GM21367 (cell line): ENCODE results near the gene ZNF827.

Source experiments
- ATAC-seq: cut with Tn5 transposase; IDR thresholded peaks from one replicate; pipeline ENCODE4 v1.9.1; 2021; ENCODE audit not compliant: unreplicated experiment

ZNF827 gene

GRCh38 chr4:145868637-145869409, 69.8 kb downstream of the ZNF827 start:
- peak; percentile 53 for ATAC-seq

DNA sequence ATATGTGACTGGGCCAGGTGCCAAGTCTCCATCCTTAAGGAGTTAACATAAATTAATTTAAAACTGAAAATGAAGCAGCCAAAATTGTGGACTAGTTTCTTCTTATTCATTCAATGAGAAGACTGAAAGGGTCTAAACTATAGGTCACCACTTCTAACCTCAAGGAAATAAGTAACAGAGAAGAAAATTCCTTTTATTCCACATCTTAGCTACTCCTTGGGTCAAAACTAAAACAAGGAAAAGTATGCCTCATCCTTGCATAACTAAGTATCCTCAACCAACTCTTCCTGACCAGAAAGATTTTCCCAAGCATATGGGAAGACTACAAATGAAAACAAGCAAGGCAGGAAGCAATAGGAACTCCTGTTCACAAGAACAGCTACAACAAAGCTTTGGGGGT, 71.2 kb downstream of the ZNF827 start:
- no peak for ATAC-seq

GRCh38 chr4:145866991-145867390, 71.6 kb downstream of the ZNF827 start:
- ATAC-seq = no peak

GRCh38 chr4:145865274-145865941, 73.2 kb downstream of the ZNF827 start:
- no peak for ATAC-seq

DNA sequence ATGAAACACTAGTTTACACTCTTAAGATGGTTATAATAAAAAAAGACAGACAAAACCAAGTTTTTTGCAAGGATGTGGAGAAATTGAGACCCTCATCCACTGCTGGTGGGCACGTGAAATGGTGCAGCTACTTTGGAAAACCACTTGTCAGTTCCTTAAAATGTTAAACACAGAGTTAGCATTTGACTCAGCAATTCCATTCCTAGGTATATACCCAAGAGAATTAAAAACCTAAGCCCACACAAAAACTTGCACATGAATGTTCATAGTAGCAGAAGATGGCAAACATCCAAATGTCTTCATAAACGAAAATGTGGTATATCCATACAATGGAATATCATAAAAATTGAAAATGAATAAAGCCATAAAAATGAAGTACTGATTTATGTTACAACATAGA, 75.4 kb downstream of the ZNF827 start:
- no peak for ATAC-seq

DNA sequence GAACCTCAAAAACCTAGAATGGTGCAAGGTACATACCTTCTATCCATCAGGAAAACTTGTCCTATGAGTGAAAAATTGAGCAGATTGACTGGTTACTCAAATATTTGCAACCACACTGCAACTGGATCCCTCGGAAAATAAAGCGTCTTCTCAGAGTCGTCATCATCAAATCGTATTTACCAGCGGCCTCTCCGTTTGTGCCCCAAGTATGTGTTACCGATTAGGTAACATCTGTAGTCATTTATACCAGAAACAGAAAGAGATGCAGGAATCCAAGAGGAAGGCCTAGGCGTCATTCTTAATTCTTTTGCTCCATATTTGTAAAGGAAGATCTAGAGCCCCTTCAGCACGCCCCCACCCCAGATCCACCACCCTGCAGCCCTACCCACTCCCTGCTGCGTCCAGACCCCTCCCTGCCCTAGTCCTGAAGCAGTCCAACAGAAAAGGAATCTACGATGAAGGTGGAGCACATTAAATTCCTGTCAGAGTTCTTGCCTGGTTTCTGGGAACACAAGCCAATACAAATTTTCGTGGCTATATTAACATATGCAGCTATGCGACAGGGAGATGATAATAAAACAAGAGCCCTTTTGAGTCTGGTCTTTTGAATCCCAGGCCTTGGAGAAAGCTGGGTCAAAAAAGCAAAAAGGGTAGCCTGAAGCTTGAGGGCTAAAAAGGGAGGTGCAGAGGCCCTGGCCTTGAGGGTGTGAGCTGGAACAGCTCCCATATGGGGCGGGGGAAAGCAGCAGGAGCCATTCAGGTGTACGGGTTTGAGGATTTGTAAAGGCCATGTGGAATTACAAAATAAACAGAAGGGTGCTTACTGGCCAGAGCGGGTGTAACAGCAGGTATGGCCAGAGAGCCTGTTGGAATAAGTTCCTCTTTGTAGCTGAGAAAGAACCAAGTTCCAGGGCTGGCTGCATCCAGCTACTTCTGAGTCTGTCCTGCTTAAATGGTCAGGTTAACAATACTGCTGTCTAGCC, 77.0 kb downstream of the ZNF827 start:
- no peak for ATAC-seq

DNA sequence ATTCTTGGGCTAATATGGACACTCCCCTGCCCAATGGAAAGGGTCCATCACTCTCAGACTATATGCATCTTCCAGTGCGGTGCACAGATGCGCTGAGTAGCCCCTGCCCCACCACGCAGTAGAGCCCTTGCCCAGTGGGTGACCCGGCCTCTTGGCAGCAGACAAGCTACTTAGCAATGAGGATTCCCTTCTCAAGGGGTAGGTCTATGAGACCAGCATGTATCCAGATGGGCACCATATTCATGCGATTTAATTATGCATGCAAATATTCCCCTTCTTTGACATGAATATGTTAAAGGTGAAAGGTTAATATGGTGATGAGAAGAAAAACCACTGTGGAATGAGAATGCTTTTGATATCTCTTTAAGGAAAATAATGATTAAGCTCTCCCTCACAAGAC, 77.7 kb downstream of the ZNF827 start:
- no peak for ATAC-seq

GRCh38 chr4:145860446-145860845, 78.2 kb downstream of the ZNF827 start:
- no peak for ATAC-seq

DNA sequence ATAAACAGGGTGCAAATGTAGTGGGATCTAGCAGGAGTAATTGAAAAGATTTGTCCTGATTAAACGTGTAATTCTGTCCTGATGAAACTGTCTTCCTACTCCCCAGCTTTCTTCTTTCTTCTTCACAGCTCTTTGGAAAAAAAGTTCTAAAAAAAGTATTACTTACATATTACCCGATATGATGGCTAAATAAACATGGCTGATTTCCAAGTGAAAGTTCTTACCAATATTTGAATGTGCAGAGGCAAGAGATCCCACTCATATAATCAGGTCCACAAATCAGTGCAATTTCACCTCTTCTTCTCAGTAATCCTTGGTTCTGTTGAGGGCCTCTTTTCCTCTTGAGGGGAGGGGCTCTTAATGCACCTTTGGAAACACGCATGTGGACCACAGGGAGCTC, 78.7 kb downstream of the ZNF827 start:
- ATAC-seq = no peak

- ATAC-seq = no peak
Measured at GRCh38 chr4:145859426-145859825, 79.2 kb downstream of the ZNF827 start.

- ATAC-seq = no peak
Measured at GRCh38 chr4:145852256-145852839, 86.3 kb downstream of the ZNF827 start.

GRCh38 chr4:145851511-145852201, 87.0 kb downstream of the ZNF827 start:
- no peak for ATAC-seq

DNA sequence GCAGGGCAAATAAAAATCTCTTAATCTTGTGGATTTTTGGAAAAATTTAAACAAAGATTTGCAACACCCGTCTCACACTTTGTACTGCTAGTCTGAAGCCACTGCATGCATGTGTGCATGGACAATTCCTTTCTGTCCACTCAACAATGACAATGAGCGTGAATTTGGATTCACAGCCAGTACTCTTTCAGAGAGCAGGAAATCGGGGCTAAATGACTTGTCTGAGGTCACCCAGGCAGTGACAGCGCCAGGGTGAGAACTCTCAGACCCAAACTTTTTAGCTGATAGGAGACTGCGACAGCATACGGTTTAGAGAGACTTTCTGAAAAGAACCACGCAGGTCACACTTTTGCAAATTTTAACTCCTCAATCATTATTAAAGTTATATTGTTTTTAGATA, 90.9 kb downstream of the ZNF827 start:
- ATAC-seq = no peak

GRCh38 chr4:145845118-145845517, 93.5 kb downstream of the ZNF827 start:
- no peak for ATAC-seq

- no peak for ATAC-seq
Measured at GRCh38 chr4:145843639-145844038, 95.0 kb downstream of the ZNF827 start.

- no peak for ATAC-seq
Measured at GRCh38 chr4:145843148-145843547, 95.5 kb downstream of the ZNF827 start.

GRCh38 chr4:145842224-145842887, 96.3 kb downstream of the ZNF827 start:
- ATAC-seq = no peak

- ATAC-seq = no peak
Measured at GRCh38 chr4:145840801-145841200, 97.8 kb downstream of the ZNF827 start.

- peak; percentile 92 for ATAC-seq
Measured at GRCh38 chr4:145840162-145840768, 98.4 kb downstream of the ZNF827 start.

DNA sequence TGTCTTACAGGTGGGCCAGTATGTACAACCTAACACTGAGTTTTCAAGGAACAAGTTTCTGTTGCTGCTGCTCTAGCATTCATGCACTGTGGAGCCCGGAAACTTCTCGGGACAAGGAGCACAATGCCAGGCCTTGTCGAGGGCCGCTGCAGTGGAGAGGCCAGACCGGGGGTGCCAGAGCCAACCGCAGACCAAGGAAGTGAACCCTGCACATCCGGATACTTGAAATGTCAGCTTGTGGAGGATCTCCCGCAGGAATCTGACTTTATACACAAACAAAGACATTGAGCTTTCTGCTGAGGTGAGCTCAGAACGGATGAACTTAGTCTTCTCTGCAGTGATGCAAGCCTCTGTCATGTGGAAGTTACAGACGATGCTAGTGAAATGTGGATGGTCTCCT, 99.5 kb downstream of the ZNF827 start:
- no peak for ATAC-seq
